GM18505 (cell line): Measurements from ENCODE around the gene PLEK2.
"Not testable (repeated sequence)": the region's sequence is repeated elsewhere in the genome, so short reads cannot be mapped to it uniquely, and the experiment has no call there.

Source experiments
- ATAC-seq: cut with Tn5 transposase; IDR thresholded peaks from one replicate; pipeline ENCODE4 v1.9.1; 2021; ENCODE audit not compliant: unreplicated experiment
- POLR2A ChIP-seq: IDR thresholded peaks from 4 replicates; pipeline ENCODE4 v1.6.1; 2011; ENCODE audit warnings: borderline replicate concordance; ENCODE audit not compliant: insufficient read depth, insufficient read length; ENCODE audit errors: extremely low read depth

The PLEK2 gene

GRCh38 chr14:67411820-67412421 lies at the start of gene PLEK2:
TSS of gene PLEK2 (minus strand) at chr14:67412165. CDS start at chr14:67412059, 106 bp downstream.
- no peak for ATAC-seq
- TF ChIP-seq POLR2A, result no peak

GRCh38 chr14:67461341-67461985 lies 49.5 kb upstream of the PLEK2 start:
- no peak for TF ChIP-seq POLR2A
- no peak for ATAC-seq

GRCh38 chr14:67459336-67459735 lies 47.4 kb upstream of the PLEK2 start:
- TF ChIP-seq POLR2A, result no peak
- no peak for ATAC-seq

GRCh38 chr14:67457782-67458181 lies 45.8 kb upstream of the PLEK2 start:
- no peak for ATAC-seq
- no peak for TF ChIP-seq POLR2A

GRCh38 chr14:67456732-67457131 lies 44.8 kb upstream of the PLEK2 start:
- no peak for ATAC-seq
- no peak for TF ChIP-seq POLR2A

GRCh38 chr14:67453575-67454300 lies 41.8 kb upstream of the PLEK2 start:
- no peak for ATAC-seq
- no peak for TF ChIP-seq POLR2A

GRCh38 chr14:67451667-67452066 lies 39.7 kb upstream of the PLEK2 start:
- not testable (repeated sequence) for ATAC-seq

- no peak for ATAC-seq
- TF ChIP-seq POLR2A, result no peak
These were observed 37.1 kb upstream of the PLEK2 start for GRCh38 chr14:67449096-67449495.

- no peak for ATAC-seq
- no peak for TF ChIP-seq POLR2A
These were observed 35.0 kb upstream of the PLEK2 start for GRCh38 chr14:67447033-67447381.

GRCh38 chr14:67446371-67447032 lies 34.5 kb upstream of the PLEK2 start:
- no peak for TF ChIP-seq POLR2A
- ATAC-seq, result no peak

GRCh38 chr14:67444395-67444794 lies 32.4 kb upstream of the PLEK2 start:
- no peak for TF ChIP-seq POLR2A
- no peak for ATAC-seq

GRCh38 chr14:67442139-67442906 lies 30.4 kb upstream of the PLEK2 start:
- TF ChIP-seq POLR2A, result no peak
- no peak for ATAC-seq

- no peak for ATAC-seq
- no peak for TF ChIP-seq POLR2A
These were observed 29.7 kb upstream of the PLEK2 start for GRCh38 chr14:67441672-67442071.
